ENCODE results near the gene KCNAB1. TPM values are rescaled to one million over a fixed set of nuclear protein-coding genes. Genes with fewer than 3 reads are reported as not detected.
"Not testable (repeated sequence)": the region's sequence is repeated elsewhere in the genome, so short reads cannot be mapped to it uniquely, and the experiment has no call there.

The KCNAB1 gene
- total RNA-seq (2021) = not detected in 2 replicates
- Bru-seq, nascent RNA = percentile 9 among the genes with signal in this experiment
- percentile 13 among the genes with signal in this experiment for BruChase-seq, experiment 1, labeled RNA remaining after a 2-hour chase
- percentile 16 among the genes with signal in this experiment for BruChase-seq, experiment 2, labeled RNA remaining after a 6-hour chase
- long read RNA-seq, partial matches to known transcripts = 0 of 137 reads
- long read RNA-seq, other reads (novel, unspliced or antisense) = 137 of 137 reads

DNA sequence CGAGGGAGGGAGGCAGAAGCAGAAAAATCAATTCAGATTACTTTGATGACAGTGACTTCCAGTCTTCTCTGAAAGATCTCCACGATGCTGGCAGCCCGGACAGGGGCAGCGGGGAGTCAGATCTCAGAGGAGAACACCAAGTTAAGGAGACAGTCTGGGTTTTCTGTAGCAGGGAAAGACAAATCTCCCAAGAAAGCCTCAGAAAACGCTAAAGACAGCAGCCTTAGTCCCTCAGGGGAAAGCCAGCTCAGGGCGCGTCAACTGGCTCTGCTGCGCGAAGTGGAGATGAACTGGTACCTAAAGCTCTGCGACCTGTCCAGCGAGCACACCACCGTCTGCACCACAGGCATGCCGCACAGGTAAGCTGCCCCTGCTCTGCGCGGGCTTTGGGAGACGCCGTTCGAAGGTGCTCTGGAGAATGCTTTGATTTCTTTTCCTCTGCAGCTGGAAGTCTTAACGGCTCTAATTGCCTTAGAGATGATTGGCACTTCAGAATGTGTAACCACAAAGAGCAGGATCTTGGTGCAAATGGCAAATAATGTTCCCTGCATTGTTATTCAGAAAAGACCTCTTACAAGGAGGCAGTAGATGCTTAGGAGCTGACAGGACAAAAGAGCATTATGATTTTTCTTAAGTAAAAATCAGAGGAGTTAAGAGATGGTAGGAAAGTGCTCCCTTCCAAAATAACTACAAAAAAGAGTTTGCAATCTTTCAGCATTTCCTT lies at the start of gene KCNAB1:
Gene KCNAB1, plus strand, starts transcription at position 51 of the 724 bp plus-strand sequence.
- intact Hi-C loops (cut with micrococcal nuclease; ENCODE audit: unreplicated experiment) = no loop called here
- Histone ChIP-seq H3K36me3 (ENCODE audit: insufficient read depth, low read length, poor library complexity, severe bottlenecking) (no peaks in the 10 kb centered on the region), H3K4me3 (ENCODE audit: low read depth, low read length, poor library complexity, severe bottlenecking) (no peak within 1 kb of the TSS), H3K27me3 (replicated peaks; ENCODE audit: insufficient read depth, low read depth, low read length, poor library complexity) (peaks cover 4% of the 10 kb centered on the region), H3K4me1 (ENCODE audit: insufficient read depth, low read length, poor library complexity, severe bottlenecking) (no peaks in the 10 kb centered on the region), H3K9me3 (ENCODE audit: low read depth, low read length, poor library complexity, severe bottlenecking) (no peaks in the 10 kb centered on the region), H3K27ac (ENCODE audit: low read depth, low read length, poor library complexity, severe bottlenecking) (no peak within 1 kb of the TSS)
- TF ChIP-seq, protein P1, sequence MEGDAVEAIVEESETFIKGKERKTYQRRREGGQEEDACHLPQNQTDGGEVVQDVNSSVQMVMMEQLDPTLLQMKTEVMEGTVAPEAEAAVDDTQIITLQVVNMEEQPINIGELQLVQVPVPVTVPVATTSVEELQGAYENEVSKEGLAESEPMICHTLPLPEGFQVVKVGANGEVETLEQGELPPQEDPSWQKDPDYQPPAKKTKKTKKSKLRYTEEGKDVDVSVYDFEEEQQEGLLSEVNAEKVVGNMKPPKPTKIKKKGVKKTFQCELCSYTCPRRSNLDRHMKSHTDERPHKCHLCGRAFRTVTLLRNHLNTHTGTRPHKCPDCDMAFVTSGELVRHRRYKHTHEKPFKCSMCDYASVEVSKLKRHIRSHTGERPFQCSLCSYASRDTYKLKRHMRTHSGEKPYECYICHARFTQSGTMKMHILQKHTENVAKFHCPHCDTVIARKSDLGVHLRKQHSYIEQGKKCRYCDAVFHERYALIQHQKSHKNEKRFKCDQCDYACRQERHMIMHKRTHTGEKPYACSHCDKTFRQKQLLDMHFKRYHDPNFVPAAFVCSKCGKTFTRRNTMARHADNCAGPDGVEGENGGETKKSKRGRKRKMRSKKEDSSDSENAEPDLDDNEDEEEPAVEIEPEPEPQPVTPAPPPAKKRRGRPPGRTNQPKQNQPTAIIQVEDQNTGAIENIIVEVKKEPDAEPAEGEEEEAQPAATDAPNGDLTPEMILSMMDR (conservative IDR thresholded peaks at IDR 0.05; ENCODE audit: low read depth, low read length) = no peak
- no peak for TF ChIP-seq EZH2 (IDR thresholded peaks at IDR 0.05; ENCODE audit: borderline replicate concordance, low read depth, low read length, poor library complexity, severe bottlenecking)
- ChIA-PET CTCF (no interaction called here), POLR2A (ENCODE audit: low non-redundant PET) (no interaction called here)
- no TSS peak for BruUV-seq (replicated peaks)
- no peak for DNase-seq (ENCODE audit: low spot score)

DNA sequence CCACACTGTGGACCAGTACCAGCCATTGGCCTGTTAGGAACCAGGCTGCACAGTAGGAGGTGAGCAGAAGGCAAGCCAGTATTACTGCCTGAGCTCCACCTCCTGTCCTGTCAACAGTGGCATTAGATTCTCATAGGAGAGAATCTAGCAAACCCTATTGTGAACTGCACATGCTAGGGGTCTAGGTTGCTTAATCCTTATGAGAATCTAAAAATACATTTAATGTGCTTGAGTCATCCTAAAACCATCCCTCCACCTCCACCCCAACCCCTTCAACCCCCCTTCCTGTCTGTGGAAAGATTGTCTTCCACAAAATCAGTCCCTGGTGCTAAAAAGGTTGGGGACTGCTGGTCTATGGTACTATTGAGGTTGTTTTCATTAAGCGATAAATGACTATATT lies 49.3 kb upstream of the KCNAB1 start:
- Histone ChIP-seq H3K9me3 (ENCODE audit: low read depth, low read length, poor library complexity, severe bottlenecking) (no peaks in the 10 kb centered on the region), H3K4me3 (ENCODE audit: low read depth, low read length, poor library complexity, severe bottlenecking) (no peak overlapping the region), H3K27ac (ENCODE audit: low read depth, low read length, poor library complexity, severe bottlenecking) (no peak overlapping the region), H3K27me3 (replicated peaks; ENCODE audit: insufficient read depth, low read depth, low read length, poor library complexity) (no peaks in the 10 kb centered on the region), H3K36me3 (ENCODE audit: insufficient read depth, low read length, poor library complexity, severe bottlenecking) (no peaks in the 10 kb centered on the region), H3K4me1 (ENCODE audit: insufficient read depth, low read length, poor library complexity, severe bottlenecking) (no peaks in the 10 kb centered on the region)
- no TSS peak for BruUV-seq (replicated peaks)
- DNase-seq (ENCODE audit: low spot score) = no peak
- intact Hi-C loops (cut with micrococcal nuclease; ENCODE audit: unreplicated experiment) = no loop called here
- CTCF ChIA-PET = no interaction called here
- POLR2A ChIA-PET (ENCODE audit: low non-redundant PET) = no interaction called here
- TF ChIP-seq EZH2 (IDR thresholded peaks at IDR 0.05; ENCODE audit: borderline replicate concordance, low read depth, low read length, poor library complexity, severe bottlenecking) = no peak
- TF ChIP-seq, protein P1 (conservative IDR thresholded peaks at IDR 0.05; ENCODE audit: low read depth, low read length) = no peak

DNA sequence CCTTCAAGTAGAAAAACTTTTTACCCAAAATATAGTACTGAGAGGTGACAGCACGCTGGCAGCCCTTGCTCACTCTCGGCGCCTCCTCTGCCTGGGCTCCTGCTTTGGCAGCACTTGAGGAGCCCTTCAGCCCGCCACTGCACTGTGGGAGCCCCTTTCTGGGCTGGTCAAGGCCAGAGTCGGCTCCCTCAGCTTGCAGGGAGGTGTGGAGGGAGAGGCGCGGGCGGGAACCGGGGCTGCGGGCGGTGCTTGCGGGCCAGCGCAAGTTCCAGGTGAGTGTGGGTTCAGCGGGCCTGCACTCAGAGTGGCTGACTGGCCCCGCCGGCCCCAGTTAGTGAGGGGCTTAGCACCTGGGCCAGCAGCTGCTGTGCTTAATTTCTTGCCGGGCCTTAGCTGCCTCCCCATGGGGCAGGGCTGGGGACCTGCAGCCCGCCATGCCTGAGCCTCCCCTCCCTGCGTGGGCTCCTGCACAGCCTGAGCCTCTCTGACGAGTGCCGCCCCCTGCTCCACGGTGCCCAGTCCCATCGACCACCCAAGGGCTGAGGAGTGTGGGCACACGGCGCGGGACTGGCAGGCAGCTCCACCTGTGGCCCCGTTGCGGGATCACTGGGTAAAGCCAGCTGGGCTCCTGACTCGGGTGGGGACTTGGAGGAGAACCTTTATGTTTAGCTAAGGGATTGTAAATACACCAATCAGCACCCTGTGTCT lies 47.3 kb upstream of the KCNAB1 start:
- intact Hi-C loops (cut with micrococcal nuclease; ENCODE audit: unreplicated experiment) = not testable (repeated sequence)

More for the DNA sequence above, 47.3 kb upstream of the KCNAB1 start:
- POLR2A ChIA-PET (ENCODE audit: low non-redundant PET); H3K27me3 ChIP-seq (replicated peaks; ENCODE audit: insufficient read depth, low read depth, low read length, poor library complexity); BruUV-seq (replicated peaks); H3K27ac ChIP-seq (ENCODE audit: low read depth, low read length, poor library complexity, severe bottlenecking); H3K4me3 ChIP-seq (ENCODE audit: low read depth, low read length, poor library complexity, severe bottlenecking); H3K9me3 ChIP-seq (ENCODE audit: low read depth, low read length, poor library complexity, severe bottlenecking); CTCF ChIA-PET; DNase-seq (ENCODE audit: low spot score); H3K4me1 ChIP-seq (ENCODE audit: insufficient read depth, low read length, poor library complexity, severe bottlenecking); H3K36me3 ChIP-seq (ENCODE audit: insufficient read depth, low read length, poor library complexity, severe bottlenecking): not testable (repeated sequence)
